ENCODE results near the gene NAB2. TPM values are rescaled to one million over a fixed set of nuclear protein-coding genes. Genes with fewer than 3 reads are reported as not detected.

NAB2 gene
- total RNA-seq, 2 donors from 2014 or later, result 19.0 to 65.5 TPM

DNA sequence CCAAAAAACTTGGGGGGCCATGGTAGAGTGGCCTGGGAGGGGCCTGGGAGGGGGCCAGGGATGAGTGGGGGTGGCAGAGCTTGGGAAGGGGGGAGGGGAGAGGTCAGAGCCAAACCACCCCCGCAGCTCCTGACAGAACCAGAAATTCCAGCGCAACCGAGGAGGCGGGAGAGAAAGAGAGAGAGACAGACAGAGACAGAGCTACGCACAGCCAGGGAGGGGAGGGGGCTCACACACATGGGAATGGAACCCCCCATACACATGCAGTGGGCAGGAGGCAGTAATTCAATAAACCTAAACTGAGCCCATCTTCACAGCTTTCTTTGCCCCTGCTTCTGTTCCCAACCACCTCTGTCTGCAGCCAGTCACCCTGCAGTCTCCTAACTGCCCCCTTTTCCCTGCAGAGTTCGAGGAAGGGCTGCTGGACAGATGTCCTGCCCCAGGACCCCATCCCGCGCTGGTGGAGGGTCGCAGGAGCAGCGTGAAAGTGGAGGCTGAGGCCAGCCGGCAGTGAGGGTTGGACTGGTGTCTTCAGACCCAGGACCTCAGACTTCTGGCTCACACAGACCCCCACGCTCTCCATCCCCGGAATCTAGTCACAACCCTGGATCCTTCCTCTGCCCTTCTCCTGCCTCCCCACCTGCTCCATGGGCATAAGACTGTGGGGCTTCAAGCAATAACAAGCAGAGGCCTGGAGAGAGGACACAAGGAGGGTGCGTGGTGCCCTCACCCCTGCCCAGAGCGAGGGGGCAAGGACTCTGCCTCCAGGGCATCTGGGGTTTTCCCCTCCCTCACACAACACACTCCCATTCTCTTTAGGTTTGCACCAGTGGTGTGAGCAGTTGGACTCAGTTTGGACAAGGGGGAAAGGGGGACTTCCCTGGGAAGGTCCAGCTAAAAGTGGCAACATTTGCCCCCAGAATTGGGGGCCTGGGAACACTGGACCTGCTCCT, 5.6 kb downstream of the NAB2 start:
- H3K4me1 ChIP-seq (replicated peaks), result peaks cover 34% of the 10 kb centered on the region
- peaks cover 7 to 11% of the 10 kb centered on the region in 2 donors for H3K36me3 ChIP-seq
- no peaks in the 10 kb centered on the region for H3K9me3 ChIP-seq
- peak; percentile 66 for DNase-seq (ENCODE audit: low spot score)
- H3K27me3 ChIP-seq (replicated peaks; ENCODE audit: insufficient read depth), result no peaks in the 10 kb centered on the region
- intact Hi-C loops (cut with DNase I), result loop anchor here (2.0 kb wide), 1 partner anchor 16 kb away; the partner anchor contains the start of gene STAT6
- TF ChIP-seq POLR2AphosphoS5 (IDR thresholded peaks at IDR 0.05) (peak; percentile 20), POLR2A (IDR thresholded peaks at IDR 0.05) (no peak)
- peak overlapping the region; percentile 79 to 99 for H3K27ac ChIP-seq
- WGBS, result 22% methylated on average over 11 of the region's 15 CpGs
- no peak overlapping the region for H3K4me3 ChIP-seq

DNA sequence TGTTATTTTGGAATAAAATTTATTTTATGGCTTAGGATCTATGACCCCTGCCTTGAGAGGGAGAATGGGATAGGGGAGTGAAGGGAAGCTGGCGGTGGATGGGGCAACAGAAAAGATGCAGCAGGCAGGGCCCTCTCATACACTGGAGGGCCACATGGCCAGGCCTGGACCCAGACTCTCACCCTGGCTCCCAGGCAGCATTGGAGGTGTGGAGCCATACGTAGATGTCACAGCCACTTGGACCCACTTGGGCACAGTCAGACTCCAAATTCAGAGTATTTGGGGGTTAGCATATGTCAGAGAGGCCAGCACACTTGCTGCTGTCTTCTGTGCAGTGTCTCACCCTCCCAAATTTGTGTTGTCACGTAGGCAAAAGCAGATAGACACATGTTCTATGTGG, 6.5 kb downstream of the NAB2 start:
- intact Hi-C loops (cut with DNase I), result loop anchor here (2.0 kb wide), 1 partner anchor 15 kb away; the partner anchor contains the start of gene STAT6
- no peak for DNase-seq (ENCODE audit: low spot score)
- H3K9me3 ChIP-seq, result no peaks in the 10 kb centered on the region
- H3K36me3 ChIP-seq, result peaks cover 14 to 15% of the 10 kb centered on the region in 2 donors
- no peak overlapping the region for H3K4me3 ChIP-seq
- no peaks in the 10 kb centered on the region for H3K27me3 ChIP-seq (replicated peaks; ENCODE audit: insufficient read depth)
- TF ChIP-seq POLR2A (IDR thresholded peaks at IDR 0.05), result no peak
- peak overlapping the region; percentile 79 to 99 for H3K27ac ChIP-seq
- peaks cover 34% of the 10 kb centered on the region for H3K4me1 ChIP-seq (replicated peaks)
- 59% methylated on average over 3 of the region's 3 CpGs for WGBS

DNA sequence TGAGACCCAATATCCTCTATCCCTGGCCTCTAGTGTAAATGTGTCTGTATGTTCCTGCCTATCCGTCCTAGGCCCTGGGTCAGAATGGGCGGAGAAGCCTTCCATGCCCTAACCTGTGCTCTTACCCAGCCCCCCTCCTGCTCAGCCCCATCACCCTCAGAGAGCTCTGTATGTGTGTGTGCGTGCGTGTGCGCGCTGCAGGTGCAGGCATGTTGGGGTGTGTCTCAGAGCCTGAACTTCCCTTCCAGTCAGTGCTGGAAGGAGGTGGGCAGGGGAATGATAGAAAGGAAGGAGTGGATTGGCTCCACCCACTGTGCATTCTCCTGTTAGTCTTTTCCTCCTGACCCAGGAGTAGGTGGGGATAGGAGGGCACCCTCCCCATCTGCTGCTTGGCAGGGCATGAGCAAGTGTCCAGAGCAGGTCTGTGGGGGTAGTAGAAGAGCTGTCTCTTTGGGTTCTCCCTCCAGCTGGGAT, 7.2 kb downstream of the NAB2 start:
- Histone ChIP-seq H3K27me3 (replicated peaks; ENCODE audit: insufficient read depth) (no peaks in the 10 kb centered on the region), H3K4me3 (no peak overlapping the region), H3K4me1 (replicated peaks) (peaks cover 30% of the 10 kb centered on the region), H3K9me3 (no peaks in the 10 kb centered on the region), H3K36me3 (peaks cover 14 to 15% of the 10 kb centered on the region in 2 donors), H3K27ac (peak overlapping the region; percentile 79 to 99)
- WGBS, result 51% methylated on average over 6 of the region's 6 CpGs
- intact Hi-C loops (cut with DNase I), result no loop called here
- TF ChIP-seq POLR2A (IDR thresholded peaks at IDR 0.05) (peak; percentile 53), POLR2AphosphoS5 (IDR thresholded peaks at IDR 0.05) (peak; percentile 92)
- TF ChIP-seq, protein P1, sequence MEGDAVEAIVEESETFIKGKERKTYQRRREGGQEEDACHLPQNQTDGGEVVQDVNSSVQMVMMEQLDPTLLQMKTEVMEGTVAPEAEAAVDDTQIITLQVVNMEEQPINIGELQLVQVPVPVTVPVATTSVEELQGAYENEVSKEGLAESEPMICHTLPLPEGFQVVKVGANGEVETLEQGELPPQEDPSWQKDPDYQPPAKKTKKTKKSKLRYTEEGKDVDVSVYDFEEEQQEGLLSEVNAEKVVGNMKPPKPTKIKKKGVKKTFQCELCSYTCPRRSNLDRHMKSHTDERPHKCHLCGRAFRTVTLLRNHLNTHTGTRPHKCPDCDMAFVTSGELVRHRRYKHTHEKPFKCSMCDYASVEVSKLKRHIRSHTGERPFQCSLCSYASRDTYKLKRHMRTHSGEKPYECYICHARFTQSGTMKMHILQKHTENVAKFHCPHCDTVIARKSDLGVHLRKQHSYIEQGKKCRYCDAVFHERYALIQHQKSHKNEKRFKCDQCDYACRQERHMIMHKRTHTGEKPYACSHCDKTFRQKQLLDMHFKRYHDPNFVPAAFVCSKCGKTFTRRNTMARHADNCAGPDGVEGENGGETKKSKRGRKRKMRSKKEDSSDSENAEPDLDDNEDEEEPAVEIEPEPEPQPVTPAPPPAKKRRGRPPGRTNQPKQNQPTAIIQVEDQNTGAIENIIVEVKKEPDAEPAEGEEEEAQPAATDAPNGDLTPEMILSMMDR (IDR thresholded peaks at IDR 0.05), result no peak
- DNase-seq (ENCODE audit: low spot score), result peak; percentile 86

DNA sequence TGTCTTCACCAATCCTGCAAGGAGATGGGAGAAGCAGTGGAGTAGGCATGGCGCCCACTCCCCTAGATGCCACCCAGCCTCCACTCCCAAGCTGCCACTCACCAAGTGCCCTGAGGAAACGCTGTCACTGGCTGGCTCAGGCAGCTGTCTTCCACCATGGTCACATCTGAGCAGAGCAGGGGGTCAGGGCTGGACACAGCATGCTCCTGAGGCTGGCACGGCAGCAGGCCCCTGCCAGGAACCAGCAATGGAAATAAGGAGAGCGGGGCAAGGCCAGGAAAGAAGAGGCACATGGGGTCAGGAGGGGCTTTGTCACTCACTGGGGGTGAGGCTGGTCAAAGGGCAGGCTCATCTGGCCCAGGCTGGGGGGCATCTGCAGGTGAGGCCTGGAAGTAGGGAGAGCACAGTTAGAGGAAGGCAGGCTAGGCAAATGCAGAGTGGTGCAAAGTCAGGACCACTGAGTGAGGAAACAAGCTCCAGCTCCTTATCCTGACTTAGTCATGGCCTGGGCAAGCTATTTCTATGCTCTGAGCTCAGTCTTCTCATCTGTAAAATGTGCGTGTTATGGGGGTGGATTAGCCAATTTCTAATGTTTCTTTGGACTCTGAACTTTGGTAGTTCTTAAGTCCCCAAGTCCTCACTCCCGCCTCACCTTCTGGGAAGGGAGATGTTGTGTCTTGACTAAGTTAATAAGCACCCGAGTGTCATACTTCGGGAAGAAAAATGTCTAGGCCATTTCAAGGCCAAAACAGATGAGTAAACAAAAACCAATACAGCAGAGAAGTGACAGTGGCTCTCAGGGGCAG, 8.0 kb downstream of the NAB2 start:
- no peak for DNase-seq (ENCODE audit: low spot score)
- 71% methylated on average over 8 of the region's 8 CpGs for WGBS
- H3K27ac ChIP-seq, result peak overlapping the region; percentile 64 to 99
- peaks cover 23% of the 10 kb centered on the region for H3K4me1 ChIP-seq (replicated peaks)
- no peaks in the 10 kb centered on the region for H3K27me3 ChIP-seq (replicated peaks; ENCODE audit: insufficient read depth)
- H3K36me3 ChIP-seq, result peaks cover 14 to 15% of the 10 kb centered on the region in 2 donors
- no peak overlapping the region for H3K4me3 ChIP-seq
- intact Hi-C loops (cut with DNase I), result no loop called here
- H3K9me3 ChIP-seq, result no peaks in the 10 kb centered on the region
- TF ChIP-seq POLR2A (IDR thresholded peaks at IDR 0.05), result no peak
- TF ChIP-seq, protein P1 (IDR thresholded peaks at IDR 0.05), result no peak

DNA sequence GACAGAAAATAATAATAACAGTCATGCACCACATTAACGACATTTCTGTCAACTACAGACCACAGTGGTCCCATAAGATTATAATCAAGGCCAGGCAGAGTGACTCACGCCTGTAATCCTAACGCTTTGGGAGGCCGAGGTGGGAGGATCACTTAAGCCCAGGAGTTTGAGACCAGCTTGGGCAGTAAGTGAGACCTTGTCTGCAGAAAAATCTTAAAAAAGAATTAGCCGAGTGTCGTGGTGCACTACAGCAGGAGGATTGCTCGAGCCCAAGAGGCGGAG, 8.6 kb downstream of the NAB2 start:
- Histone ChIP-seq H3K4me3 (no peak overlapping the region), H3K9me3 (no peaks in the 10 kb centered on the region), H3K27ac (peak overlapping the region in 1 of 2 donors; percentile 99), H3K36me3 (peaks cover 14 to 15% of the 10 kb centered on the region in 2 donors), H3K4me1 (replicated peaks) (peaks cover 19% of the 10 kb centered on the region), H3K27me3 (replicated peaks; ENCODE audit: insufficient read depth) (no peaks in the 10 kb centered on the region)
- intact Hi-C loops (cut with DNase I), result no loop called here
- WGBS, result 90% methylated on average over 8 of the region's 8 CpGs
- TF ChIP-seq, protein P1 (IDR thresholded peaks at IDR 0.05), result no peak
- no peak for TF ChIP-seq POLR2A (IDR thresholded peaks at IDR 0.05)
- no peak for TF ChIP-seq POLR2AphosphoS5 (IDR thresholded peaks at IDR 0.05)
- no peak for DNase-seq (ENCODE audit: low spot score)
